Astrocyte of the cerebellum (primary cell): ENCODE data around the gene RAD51D.

ENCODE experiments used
- DNase-seq: peaks from one replicate; pipeline ENCODE4 v3.0.0-alpha.2; 2011; ENCODE audit warnings: low read depth
- H3K4me3 ChIP-seq: 2 replicates; pipeline ENCODE4 v1.5.1; 2011; ENCODE audit warnings: mild to moderate bottlenecking, low read depth, low read length, moderate library complexity
- in situ Hi-C: cut with HindIII; loops from 2 replicates; pipeline ENCODE4 v1.10.0; 2017; ENCODE audit warnings: low sequenced_read_pairs
- TF ChIP-seq, protein P1 (sequence below): IDR thresholded peaks from 2 replicates; pipeline ENCODE4 v1.5.1; 2012; ENCODE audit warnings: low read length, low read depth, moderate library complexity, mild to moderate bottlenecking; ENCODE audit errors: missing control alignments

RAD51D gene

DNA sequence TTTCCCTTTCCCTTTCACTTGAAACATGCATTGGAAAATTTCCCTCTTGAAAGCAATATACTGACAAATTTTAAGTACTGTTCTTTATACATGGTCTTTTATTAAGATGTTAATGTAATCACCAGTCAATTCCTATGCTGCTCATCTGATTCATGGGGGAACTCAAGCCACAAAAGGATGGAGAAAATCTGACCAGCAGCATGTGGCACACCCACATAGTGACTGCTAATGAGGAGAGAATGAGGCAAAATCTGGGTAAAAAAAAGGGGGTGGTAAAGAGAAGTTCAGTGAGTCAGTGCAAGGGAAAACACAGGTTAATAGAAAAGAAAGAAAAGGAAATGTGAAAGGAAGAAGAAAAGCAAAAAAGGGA lies 67.4 kb downstream of the RAD51D start:
- TF ChIP-seq, protein P1, sequence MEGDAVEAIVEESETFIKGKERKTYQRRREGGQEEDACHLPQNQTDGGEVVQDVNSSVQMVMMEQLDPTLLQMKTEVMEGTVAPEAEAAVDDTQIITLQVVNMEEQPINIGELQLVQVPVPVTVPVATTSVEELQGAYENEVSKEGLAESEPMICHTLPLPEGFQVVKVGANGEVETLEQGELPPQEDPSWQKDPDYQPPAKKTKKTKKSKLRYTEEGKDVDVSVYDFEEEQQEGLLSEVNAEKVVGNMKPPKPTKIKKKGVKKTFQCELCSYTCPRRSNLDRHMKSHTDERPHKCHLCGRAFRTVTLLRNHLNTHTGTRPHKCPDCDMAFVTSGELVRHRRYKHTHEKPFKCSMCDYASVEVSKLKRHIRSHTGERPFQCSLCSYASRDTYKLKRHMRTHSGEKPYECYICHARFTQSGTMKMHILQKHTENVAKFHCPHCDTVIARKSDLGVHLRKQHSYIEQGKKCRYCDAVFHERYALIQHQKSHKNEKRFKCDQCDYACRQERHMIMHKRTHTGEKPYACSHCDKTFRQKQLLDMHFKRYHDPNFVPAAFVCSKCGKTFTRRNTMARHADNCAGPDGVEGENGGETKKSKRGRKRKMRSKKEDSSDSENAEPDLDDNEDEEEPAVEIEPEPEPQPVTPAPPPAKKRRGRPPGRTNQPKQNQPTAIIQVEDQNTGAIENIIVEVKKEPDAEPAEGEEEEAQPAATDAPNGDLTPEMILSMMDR: no peak
- no peak overlapping the region for H3K4me3 ChIP-seq
- in situ Hi-C loops: loop anchor here (5.0 kb wide), 1 partner anchor 40 kb away; no protein-coding TSS in a partner anchor
- DNase-seq: no peak

DNA sequence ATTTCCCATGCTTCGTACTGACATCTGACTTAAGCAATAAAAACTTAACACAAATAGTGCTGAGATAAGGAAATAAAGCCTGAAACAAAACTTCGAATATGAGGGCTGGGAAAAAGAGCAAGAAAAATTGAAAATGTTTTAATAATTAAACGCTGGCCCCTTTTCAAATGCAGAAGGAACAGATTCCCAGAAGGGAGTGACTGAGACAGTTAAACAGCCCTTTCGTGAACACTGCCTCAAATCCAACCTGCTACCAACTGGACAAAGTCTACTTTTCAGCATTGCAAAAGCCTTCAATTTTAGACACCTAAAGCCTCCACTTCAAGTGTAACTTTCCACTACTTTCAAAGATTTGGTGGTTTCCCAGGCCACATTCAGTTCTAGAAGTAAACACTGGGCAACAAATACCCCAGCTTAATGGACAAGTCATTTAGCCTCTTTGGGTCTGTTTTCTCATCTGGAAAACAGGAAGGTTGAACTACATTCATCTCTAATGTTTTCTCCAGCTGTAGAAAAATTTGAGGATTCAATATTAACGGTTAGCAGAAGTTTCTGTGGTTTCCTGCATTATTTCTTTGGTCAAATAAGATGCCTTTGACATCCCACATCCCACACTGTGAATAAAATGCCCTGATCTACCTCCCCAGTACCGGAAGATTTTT lies 68.0 kb downstream of the RAD51D start:
- in situ Hi-C loops: loop anchor here (5.0 kb wide), 1 partner anchor 39 kb away; no protein-coding TSS in a partner anchor
- TF ChIP-seq, protein P1: no peak
- H3K4me3 ChIP-seq: no peak overlapping the region
- peak; percentile 75 for DNase-seq

DNA sequence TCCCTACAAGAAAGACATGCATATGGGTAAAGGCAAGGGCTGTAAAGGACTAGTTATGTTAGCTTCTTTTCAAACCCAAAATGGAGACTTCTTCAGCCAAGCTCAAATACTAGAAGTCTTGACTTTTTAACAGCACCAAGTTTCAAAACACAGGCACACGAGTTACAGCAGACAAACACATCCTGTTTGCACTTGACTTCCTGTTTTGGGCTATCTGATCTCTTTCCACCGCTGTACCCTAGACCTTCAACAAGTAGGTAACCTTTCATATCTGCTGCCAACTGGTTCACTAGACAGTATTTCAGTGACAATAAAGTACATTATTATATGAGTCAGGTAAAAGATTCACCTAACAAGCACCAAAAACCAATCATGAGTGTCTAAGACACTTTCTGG lies 68.5 kb downstream of the RAD51D start:
- H3K4me3 ChIP-seq: no peak overlapping the region
- no peak for DNase-seq
- TF ChIP-seq, protein P1: no peak
- in situ Hi-C loops: loop anchor here (5.0 kb wide), 1 partner anchor 39 kb away; no protein-coding TSS in a partner anchor

DNA sequence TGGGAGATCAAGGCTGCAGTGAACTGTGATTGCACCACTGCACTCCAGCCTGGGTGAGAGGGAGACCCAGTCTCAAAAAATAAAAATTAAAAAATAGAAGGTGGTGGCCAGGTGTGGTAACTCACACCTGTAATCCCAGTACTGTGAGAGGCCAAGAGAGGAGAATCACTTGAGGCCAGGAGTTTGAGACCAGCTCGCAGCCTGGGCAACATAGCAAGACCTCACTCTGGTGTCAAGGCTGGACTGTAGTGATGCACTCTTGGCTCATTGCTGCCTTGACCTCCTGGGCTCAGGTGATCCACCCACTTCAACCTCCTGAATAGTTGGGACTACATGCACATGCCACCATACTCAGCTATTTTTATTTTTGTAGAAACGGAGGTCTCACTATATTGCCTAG lies 69.5 kb downstream of the RAD51D start:
- in situ Hi-C loops: loop anchor here (5.0 kb wide), 1 partner anchor 38 kb away; no protein-coding TSS in a partner anchor
- DNase-seq: no peak
- H3K4me3 ChIP-seq: no peak overlapping the region
- TF ChIP-seq, protein P1: no peak

DNA sequence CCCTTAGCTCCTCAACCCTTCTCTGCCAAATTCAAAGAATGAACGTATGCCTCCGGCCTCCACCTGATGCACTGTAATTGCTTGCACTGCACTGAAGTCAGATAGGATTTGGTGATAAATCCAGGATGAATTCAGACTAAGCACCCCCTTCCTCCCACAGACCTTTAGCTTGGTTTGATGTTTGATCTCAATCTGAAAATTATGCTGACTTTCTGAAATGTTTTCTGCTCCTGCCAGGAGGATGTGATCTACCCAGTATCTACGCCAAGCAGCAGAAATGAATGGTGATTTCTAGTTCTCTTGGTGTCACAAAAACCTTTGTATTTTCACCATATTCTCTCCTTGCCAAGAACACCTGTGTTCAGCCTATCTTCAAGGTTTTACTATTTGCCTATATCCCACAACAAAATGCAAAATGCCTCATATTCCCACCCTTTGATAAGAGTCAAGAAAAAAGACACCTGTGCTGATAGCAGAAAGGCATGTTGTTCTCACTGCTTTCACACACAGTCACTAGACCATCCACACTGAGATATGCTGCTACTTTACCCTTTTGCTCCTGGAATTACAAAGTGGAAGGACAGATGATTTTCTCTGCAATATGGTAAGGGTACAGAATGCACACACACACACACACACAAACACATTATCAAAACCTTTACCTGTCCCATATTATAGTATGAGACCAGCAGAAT lies 70.8 kb downstream of the RAD51D start:
- TF ChIP-seq, protein P1: no peak
- in situ Hi-C loops: no loop called here
- no peak for DNase-seq

DNA sequence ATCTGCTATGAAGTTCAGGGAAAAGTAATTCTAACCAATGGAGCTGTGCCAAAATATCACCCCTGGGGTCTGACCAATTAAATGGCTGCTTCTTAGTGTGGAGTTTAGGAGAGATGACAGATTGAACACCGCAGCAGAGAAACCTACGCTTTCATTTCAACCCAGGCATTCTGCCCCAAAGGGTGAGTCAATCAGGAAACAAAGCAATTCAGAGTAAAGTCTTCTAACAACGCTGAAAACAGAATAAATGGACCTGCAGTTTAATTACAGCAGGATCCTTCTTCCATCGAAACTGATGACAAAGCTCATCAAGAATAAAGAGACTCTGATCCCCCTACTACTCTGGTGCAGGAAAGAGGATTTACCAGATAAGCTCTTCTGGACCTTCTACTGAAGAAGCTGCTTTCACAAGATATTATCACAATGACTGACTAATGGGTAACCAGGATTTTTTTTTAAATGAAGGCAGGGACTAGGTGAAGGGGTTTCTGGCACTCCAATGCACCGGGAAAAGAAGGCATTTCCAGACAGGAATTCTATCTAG lies 72.8 kb downstream of the RAD51D start:
- H3K4me3 ChIP-seq: peak overlapping the region; percentile 0
- DNase-seq: peak; percentile 76
- TF ChIP-seq, protein P1: no peak
- in situ Hi-C loops: no loop called here

More for the DNA sequence above, 70.8 kb downstream of the RAD51D start:
- no peak overlapping the region for H3K4me3 ChIP-seq
